Testis (tissue), 3 donors: Measurements from ENCODE around the gene PLCH2. TPM values are rescaled to one million over a fixed set of nuclear protein-coding genes. Genes with fewer than 3 reads are reported as not detected.

Experiments
- DNase-seq: peaks from one replicate; pipeline ENCODE4 v3.0.0-alpha.2; 2019
- H3K27ac ChIP-seq, 2 donors: fragments of 200-600 bp; sonication (generic); one replicate each; pipeline ENCODE4 v1.5.1; 2019
- H3K27me3 ChIP-seq: fragments of 200-600 bp; sonication (generic); one replicate; pipeline ENCODE4 v1.5.1; 2019
- H3K36me3 ChIP-seq: fragments of 200-600 bp; sonication (generic); one replicate; pipeline ENCODE4 v1.5.1; 2017; ENCODE audit warnings: low read depth; ENCODE audit errors: missing control alignments
- H3K4me1 ChIP-seq: fragments of 200-600 bp; sonication (generic); one replicate; pipeline ENCODE4 v1.5.1; 2019
- H3K4me3 ChIP-seq, 2 donors: fragments of 200-600 bp; sonication (generic); one replicate each; pipeline ENCODE4 v1.5.1; 2017 to 2019
- H3K9me3 ChIP-seq: fragments of 200-600 bp; sonication (generic); one replicate; pipeline ENCODE4 v1.5.1; 2017
- POLR2A ChIP-seq: fragments of 450-650 bp; IDR thresholded peaks from one replicate; pipeline ENCODE4 v1.6.1; 2017; ENCODE audit warnings: antibody characterized with exemption, mild to moderate bottlenecking, moderate library complexity
- WGBS, 2 donors: methylation state at CpG; one replicate each; pipeline ENCODE4 v1.1.5; 2018; 5-methylcytosine and 5-hydroxymethylcytosine counted together
- intact Hi-C: fragments of 100-400 bp; cut with DNase I; formaldehyde crosslinking; loops from one replicate; pipeline ENCODE4 v1.15.1; 2023; ENCODE audit warnings: low total_unique reads
- polyA plus RNA-seq: library from polyadenylated mRNA; stranded (reverse); fragments of 350-450 nt; fragmentation: Illumina TruSeq; extraction: RNeasy Lipid Tissue Mini Kit (QIAGEN cat#74804); gene quantifications from one replicate; pipeline ENCODE4 v1.2.3, GENCODE V29; 2014; ENCODE audit warnings: low read depth, low replicate concordance; ENCODE audit not compliant: insufficient read depth
- total RNA-seq, 2 donors: library from RNA; depleted of rRNA; stranded (reverse); fragments of >200 nt; gene quantifications; one replicate each; pipeline ENCODE4 v1.2.3, GENCODE V29; 2016
- TF ChIP-seq, protein P1 (sequence below), 3 experiments: fragments of 450-650 bp in 2 of 3; fragments of 200-600 bp in 1 of 3; sonication (generic) in 1 of 3; IDR thresholded peaks; one replicate each; pipeline ENCODE4 v1.5.1; 2016 to 2019; ENCODE audit warnings: antibody characterized with exemption in 3 of 3, mild to moderate bottlenecking in 2 of 3, moderate library complexity in 1 of 3

Gene PLCH2
- total and polyA plus RNA-seq, 3 donors from 2014 or later, result 2.7 to 6.5 (median 5.7) TPM

DNA sequence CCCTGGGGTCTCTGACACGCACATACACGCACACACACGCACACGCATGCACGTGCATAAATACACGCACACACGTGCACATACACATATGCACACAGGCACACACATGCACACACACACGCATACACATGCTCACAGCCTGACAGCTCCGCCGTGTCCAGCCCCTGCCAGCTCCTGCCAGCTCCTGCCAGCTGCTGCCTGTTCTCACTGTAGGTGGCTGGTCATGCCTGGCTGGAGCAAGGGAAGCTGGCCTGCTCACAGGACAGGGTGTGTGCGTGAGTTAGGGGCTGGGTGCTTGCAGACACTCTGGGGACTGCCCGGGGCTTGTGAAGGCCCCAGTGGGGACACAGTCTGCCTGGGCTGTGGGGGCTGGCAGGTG lies 4.9 kb downstream of the PLCH2 start:
- Histone ChIP-seq H3K4me3 (no peak overlapping the region), H3K27me3 (no peaks in the 10 kb centered on the region), H3K9me3 (no peaks in the 10 kb centered on the region), H3K4me1 (peaks cover 3% of the 10 kb centered on the region), H3K27ac (no peak overlapping the region), H3K36me3 (no peaks in the 10 kb centered on the region)
- intact Hi-C loops, result no loop called here
- TF ChIP-seq POLR2A, result no peak
- TF ChIP-seq, protein P1, sequence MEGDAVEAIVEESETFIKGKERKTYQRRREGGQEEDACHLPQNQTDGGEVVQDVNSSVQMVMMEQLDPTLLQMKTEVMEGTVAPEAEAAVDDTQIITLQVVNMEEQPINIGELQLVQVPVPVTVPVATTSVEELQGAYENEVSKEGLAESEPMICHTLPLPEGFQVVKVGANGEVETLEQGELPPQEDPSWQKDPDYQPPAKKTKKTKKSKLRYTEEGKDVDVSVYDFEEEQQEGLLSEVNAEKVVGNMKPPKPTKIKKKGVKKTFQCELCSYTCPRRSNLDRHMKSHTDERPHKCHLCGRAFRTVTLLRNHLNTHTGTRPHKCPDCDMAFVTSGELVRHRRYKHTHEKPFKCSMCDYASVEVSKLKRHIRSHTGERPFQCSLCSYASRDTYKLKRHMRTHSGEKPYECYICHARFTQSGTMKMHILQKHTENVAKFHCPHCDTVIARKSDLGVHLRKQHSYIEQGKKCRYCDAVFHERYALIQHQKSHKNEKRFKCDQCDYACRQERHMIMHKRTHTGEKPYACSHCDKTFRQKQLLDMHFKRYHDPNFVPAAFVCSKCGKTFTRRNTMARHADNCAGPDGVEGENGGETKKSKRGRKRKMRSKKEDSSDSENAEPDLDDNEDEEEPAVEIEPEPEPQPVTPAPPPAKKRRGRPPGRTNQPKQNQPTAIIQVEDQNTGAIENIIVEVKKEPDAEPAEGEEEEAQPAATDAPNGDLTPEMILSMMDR (IDR thresholded peaks at IDR 0.05), result no peak
- 87 to 96% methylated on average over 9 to 12 of the region's 12 CpGs for WGBS, 2 donors
- DNase-seq, result no peak

DNA sequence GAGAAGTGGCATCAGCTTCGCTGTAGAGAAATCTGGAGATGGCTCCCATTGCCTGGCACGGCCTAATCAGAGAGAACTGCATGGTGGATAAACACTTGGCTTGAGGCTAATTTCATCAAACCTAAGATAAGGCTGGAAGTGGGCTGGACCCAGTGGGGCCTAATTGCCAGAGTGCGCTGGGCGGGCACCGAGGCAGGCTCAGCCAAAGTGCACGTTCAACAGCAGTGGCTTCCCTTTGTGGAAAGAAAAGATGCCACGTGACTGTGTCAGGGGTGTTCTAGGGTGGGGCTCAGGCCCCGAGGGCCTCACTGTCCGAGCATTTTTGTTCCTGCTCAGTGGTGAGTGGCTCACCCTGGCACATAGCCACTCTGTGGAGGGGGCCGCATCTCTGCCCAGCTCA lies 5.8 kb downstream of the PLCH2 start:
- Histone ChIP-seq H3K4me3 (no peak overlapping the region), H3K9me3 (no peaks in the 10 kb centered on the region), H3K27me3 (no peaks in the 10 kb centered on the region), H3K4me1 (no peaks in the 10 kb centered on the region), H3K36me3 (no peaks in the 10 kb centered on the region), H3K27ac (no peak overlapping the region)
- 85 to 88% methylated on average over 9 to 10 of the region's 10 CpGs for WGBS, 2 donors
- intact Hi-C loops, result no loop called here
- DNase-seq, result no peak
- no peak for TF ChIP-seq POLR2A
- TF ChIP-seq, protein P1 (IDR thresholded peaks at IDR 0.05), result no peak

DNA sequence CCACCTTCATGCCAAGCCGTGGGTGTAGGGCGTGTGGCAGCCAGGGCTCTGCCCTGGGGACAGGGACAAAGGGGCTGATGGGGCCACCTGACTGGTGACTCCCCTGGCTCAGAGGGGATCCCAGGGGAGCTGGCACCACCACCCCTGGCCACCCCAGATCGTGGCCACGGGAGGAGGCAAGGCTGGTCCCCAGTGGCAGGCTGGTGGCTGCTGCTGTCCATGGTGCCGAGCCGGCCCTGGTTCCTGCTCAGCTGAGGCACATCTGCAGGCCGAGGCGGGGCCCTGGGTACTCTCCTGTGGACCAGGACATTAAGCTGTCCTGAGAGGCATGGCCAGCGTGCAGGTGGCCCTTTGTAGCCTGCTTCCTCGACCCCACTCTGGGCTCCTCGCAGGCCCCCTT lies 6.5 kb downstream of the PLCH2 start:
- intact Hi-C loops, result no loop called here
- H3K4me3 ChIP-seq, result no peak overlapping the region
- no peaks in the 10 kb centered on the region for H3K9me3 ChIP-seq
- no peaks in the 10 kb centered on the region for H3K27me3 ChIP-seq
- no peaks in the 10 kb centered on the region for H3K4me1 ChIP-seq
- TF ChIP-seq, protein P1 (IDR thresholded peaks at IDR 0.05), result no peak
- no peak for TF ChIP-seq POLR2A
- DNase-seq, result no peak
- no peak overlapping the region for H3K27ac ChIP-seq
- no peaks in the 10 kb centered on the region for H3K36me3 ChIP-seq
- 88% methylated on average over 8 of the region's 11 CpGs; no CpG with 5 or more reads in 1 of the 2 donors for WGBS, 2 donors

DNA sequence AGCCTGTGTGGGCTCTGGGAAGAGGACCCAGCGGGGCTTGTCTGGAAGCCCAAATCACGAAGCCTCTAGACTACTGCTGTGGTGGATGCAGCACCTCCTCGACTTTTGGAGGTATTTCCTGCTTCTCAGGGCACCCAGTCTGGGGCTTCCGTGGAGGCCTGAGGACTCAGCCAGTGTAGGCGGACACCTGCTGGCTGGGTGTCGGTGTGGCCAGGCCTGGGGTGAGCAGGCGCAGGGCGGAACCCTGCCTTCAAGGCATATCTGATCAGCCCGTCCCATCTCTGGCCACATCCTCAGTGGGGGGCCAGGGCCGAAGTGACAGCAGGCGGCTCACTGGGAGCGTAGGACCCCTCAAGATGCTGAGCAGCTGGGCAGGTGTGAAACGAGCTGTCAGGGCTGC lies 6.9 kb downstream of the PLCH2 start:
- H3K27me3 ChIP-seq, result no peaks in the 10 kb centered on the region
- DNase-seq, result no peak
- no peak overlapping the region for H3K27ac ChIP-seq
- H3K9me3 ChIP-seq, result no peaks in the 10 kb centered on the region
- no peak overlapping the region for H3K4me3 ChIP-seq
- H3K36me3 ChIP-seq, result no peaks in the 10 kb centered on the region
- intact Hi-C loops, result no loop called here
- no peak for TF ChIP-seq POLR2A
- TF ChIP-seq, protein P1 (IDR thresholded peaks at IDR 0.05), result no peak
- no peaks in the 10 kb centered on the region for H3K4me1 ChIP-seq
- WGBS, 2 donors, result 92 to 98% methylated on average over 6 to 13 of the region's 13 CpGs

DNA sequence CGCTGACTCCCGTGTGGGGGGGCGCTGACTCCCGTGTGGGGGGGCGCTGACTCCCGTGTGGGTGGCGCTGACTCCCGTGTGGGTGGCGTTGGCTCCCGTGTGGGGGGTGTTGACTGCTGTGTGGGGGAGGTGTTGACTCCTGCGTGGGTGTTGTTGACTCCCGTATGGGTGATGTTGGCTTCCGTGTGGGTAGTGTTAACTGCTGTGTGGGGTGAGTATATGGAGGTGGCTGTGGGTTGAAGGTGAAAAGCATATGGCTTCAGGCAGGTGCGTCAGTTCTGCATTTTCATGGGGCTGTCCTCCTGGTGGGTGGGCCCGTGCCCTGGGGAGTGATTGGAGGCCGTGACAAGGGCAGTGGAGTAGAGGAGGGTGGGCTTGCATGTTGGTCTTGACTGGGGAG lies 7.9 kb downstream of the PLCH2 start:
- Histone ChIP-seq H3K4me3 (no peak overlapping the region), H3K4me1 (no peaks in the 10 kb centered on the region), H3K9me3 (no peaks in the 10 kb centered on the region), H3K27ac (no peak overlapping the region), H3K27me3 (no peaks in the 10 kb centered on the region), H3K36me3 (no peaks in the 10 kb centered on the region)
- intact Hi-C loops, result no loop called here
- DNase-seq, result no peak
- WGBS, 2 donors, result 72 to 77% methylated on average over 12 to 16 of the region's 16 CpGs
- TF ChIP-seq, protein P1 (IDR thresholded peaks at IDR 0.05), result no peak
- TF ChIP-seq POLR2A, result no peak
